Measurements from ENCODE around the gene MLLT6.

MLLT6 gene

GRCh38 chr17:38740806-38741205, 35.7 kb downstream of the MLLT6 start:
- DNase-seq (ENCODE audit: extremely low read depth, low read depth): no peak
- no peak overlapping the region for H3K4me3 ChIP-seq (replicated peaks; ENCODE audit: low read depth, low read length)
- TF ChIP-seq CTCF (IDR thresholded peaks at IDR 0.05; ENCODE audit: low read depth, low read length, missing control alignments): no peak

- no peak for DNase-seq (ENCODE audit: extremely low read depth, low read depth)
- no peak overlapping the region for H3K4me3 ChIP-seq (replicated peaks; ENCODE audit: low read depth, low read length)
- TF ChIP-seq CTCF (IDR thresholded peaks at IDR 0.05; ENCODE audit: low read depth, low read length, missing control alignments): no peak
Observed at GRCh38 chr17:38741461-38741860, 36.4 kb downstream of the MLLT6 start.

GRCh38 chr17:38741921-38742410, 36.9 kb downstream of the MLLT6 start:
- TF ChIP-seq CTCF (IDR thresholded peaks at IDR 0.05; ENCODE audit: low read depth, low read length, missing control alignments): no peak
- no peak overlapping the region for H3K4me3 ChIP-seq (replicated peaks; ENCODE audit: low read depth, low read length)
- DNase-seq (ENCODE audit: extremely low read depth, low read depth): no peak

GRCh38 chr17:38742411-38743308, 37.6 kb downstream of the MLLT6 start:
- no peak for TF ChIP-seq CTCF (IDR thresholded peaks at IDR 0.05; ENCODE audit: low read depth, low read length, missing control alignments)
- DNase-seq (ENCODE audit: extremely low read depth, low read depth): peak; percentile 93

GRCh38 chr17:38743556-38744171, 38.6 kb downstream of the MLLT6 start:
- TF ChIP-seq CTCF (IDR thresholded peaks at IDR 0.05; ENCODE audit: low read depth, low read length, missing control alignments): no peak
- H3K4me3 ChIP-seq (replicated peaks; ENCODE audit: low read depth, low read length): no peak overlapping the region
- no peak for DNase-seq (ENCODE audit: extremely low read depth, low read depth)

More at GRCh38 chr17:38742411-38743308, 37.6 kb downstream of the MLLT6 start:
- no peak overlapping the region for H3K4me3 ChIP-seq (replicated peaks; ENCODE audit: low read depth, low read length)

GRCh38 chr17:38745545-38745944, 40.5 kb downstream of the MLLT6 start:
- H3K4me3 ChIP-seq (replicated peaks; ENCODE audit: low read depth, low read length): peak overlapping the region; percentile 88; the same call in 1 of the 2 replicates
- DNase-seq (ENCODE audit: extremely low read depth, low read depth): no peak
- TF ChIP-seq CTCF (IDR thresholded peaks at IDR 0.05; ENCODE audit: low read depth, low read length, missing control alignments): no peak

All from HFF-Myc (cell line).